ENCODE results near the gene RNF20. TPM values are rescaled to one million over a fixed set of nuclear protein-coding genes. Genes with fewer than 3 reads are reported as not detected.

RNF20 gene
- total RNA-seq, 4 donors from 2014 or later, result 9.0 to 21.0 (median 13.9) TPM

DNA sequence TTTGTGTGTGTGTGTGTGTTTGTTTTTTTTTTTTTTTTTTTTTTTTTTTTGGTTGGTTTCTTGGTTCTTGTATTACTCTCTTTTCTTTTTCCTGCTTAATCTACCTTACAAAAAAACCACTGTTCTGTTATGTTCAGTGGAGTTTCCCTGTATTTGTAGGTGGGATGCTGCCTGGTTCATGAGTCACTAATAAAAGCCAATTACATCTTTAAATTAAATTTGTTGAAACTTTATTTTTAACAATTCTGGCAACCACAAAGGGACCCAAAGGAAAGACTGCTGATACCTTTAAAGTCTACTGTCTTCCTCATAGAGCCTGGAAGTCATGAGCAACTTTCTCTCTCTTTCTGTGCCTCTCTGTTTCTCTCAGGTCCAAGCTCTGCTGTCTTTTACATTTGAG lies 29.5 kb upstream of the RNF20 start:
- in situ Hi-C loops (cut with MboI; ENCODE audit: low pct_ligation_motif_present in 1 of 4, low pct_unique_long_range_greater_than_20kb in 1 of 4, low sequenced_read_pairs in 3 of 4), result no loop called here
- Histone ChIP-seq H3K9me3 (no peaks in the 10 kb centered on the region), H3K4me1 (no peaks in the 10 kb centered on the region), H3K27me3 (no peaks in the 10 kb centered on the region), H3K36me3 (no peaks in the 10 kb centered on the region), H3K27ac (no peak overlapping the region), H3K4me3 (no peak overlapping the region)
- TF ChIP-seq, protein P1, sequence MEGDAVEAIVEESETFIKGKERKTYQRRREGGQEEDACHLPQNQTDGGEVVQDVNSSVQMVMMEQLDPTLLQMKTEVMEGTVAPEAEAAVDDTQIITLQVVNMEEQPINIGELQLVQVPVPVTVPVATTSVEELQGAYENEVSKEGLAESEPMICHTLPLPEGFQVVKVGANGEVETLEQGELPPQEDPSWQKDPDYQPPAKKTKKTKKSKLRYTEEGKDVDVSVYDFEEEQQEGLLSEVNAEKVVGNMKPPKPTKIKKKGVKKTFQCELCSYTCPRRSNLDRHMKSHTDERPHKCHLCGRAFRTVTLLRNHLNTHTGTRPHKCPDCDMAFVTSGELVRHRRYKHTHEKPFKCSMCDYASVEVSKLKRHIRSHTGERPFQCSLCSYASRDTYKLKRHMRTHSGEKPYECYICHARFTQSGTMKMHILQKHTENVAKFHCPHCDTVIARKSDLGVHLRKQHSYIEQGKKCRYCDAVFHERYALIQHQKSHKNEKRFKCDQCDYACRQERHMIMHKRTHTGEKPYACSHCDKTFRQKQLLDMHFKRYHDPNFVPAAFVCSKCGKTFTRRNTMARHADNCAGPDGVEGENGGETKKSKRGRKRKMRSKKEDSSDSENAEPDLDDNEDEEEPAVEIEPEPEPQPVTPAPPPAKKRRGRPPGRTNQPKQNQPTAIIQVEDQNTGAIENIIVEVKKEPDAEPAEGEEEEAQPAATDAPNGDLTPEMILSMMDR (IDR thresholded peaks at IDR 0.05), result no peak
- no peak for TF ChIP-seq POLR2A (IDR thresholded peaks at IDR 0.05)
- TF ChIP-seq POLR2AphosphoS5 (IDR thresholded peaks at IDR 0.05), result no peak
- TF ChIP-seq EP300 (IDR thresholded peaks at IDR 0.05; ENCODE audit: low read depth), result no peak
- DNase-seq, result no peak
- intact Hi-C loops (cut with DNase I; ENCODE audit: low total_unique reads), result no loop called here

DNA sequence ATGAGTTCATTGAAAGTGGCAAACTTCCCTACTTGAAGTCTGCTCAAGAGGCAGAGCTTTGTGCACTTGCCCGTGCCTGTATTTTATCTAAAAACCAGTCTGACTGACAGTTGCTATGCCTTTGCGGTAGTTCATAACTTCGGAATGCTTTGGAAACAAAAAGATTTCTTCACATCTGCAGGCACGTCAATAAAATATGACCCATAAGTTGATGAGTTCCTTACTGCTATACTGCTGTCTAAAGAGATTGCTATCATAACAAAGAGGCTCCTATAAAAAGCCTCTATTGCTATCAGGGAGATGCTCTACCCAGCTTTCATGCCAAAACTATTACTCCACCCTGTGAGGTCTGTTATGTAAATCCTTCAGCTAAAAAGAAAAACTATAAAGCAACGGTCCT lies 25.4 kb upstream of the RNF20 start:
- 57 to 66% methylated on average over 4 to 5 of the region's 5 CpGs for WGBS, 2 donors (ENCODE audit: low coverage in 1 of 2)

DNA sequence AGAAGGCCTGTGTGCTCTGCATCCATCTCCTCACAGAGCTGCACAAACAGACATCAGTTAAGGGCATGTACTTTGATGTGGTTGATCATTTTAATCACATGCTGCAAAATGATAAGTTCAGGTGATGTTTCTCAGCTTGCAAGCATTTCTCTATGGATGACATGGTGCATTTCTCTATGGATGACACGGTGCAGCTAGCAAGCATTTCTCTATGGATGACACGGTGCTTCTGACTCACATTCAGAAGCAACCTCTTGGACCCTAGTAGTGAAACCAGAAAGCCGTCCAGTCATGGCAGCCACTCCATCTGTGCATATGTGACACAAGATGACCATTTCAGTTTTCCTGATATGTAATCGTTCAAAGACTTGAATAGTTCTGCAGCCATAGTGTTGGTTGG lies 24.1 kb upstream of the RNF20 start:
- no peak overlapping the region for H3K4me3 ChIP-seq
- H3K27me3 ChIP-seq, result no peaks in the 10 kb centered on the region
- WGBS, 2 donors (ENCODE audit: low coverage in 1 of 2), result 80 to 86% methylated on average over 2 to 4 of the region's 4 CpGs
- no peaks in the 10 kb centered on the region for H3K4me1 ChIP-seq
- no peak for DNase-seq
- H3K27ac ChIP-seq, result no peak overlapping the region
- TF ChIP-seq POLR2A (IDR thresholded peaks at IDR 0.05), result no peak
- TF ChIP-seq, protein P1 (IDR thresholded peaks at IDR 0.05), result no peak
- TF ChIP-seq EP300 (IDR thresholded peaks at IDR 0.05; ENCODE audit: low read depth), result no peak
- TF ChIP-seq POLR2AphosphoS5 (IDR thresholded peaks at IDR 0.05), result no peak
- intact Hi-C loops (cut with DNase I; ENCODE audit: low total_unique reads), result no loop called here
- H3K36me3 ChIP-seq, result no peaks in the 10 kb centered on the region
- in situ Hi-C loops (cut with MboI; ENCODE audit: low pct_ligation_motif_present in 1 of 4, low pct_unique_long_range_greater_than_20kb in 1 of 4, low sequenced_read_pairs in 3 of 4), result no loop called here
- no peaks in the 10 kb centered on the region for H3K9me3 ChIP-seq

More for the DNA sequence above, 25.4 kb upstream of the RNF20 start:
- H3K4me1 ChIP-seq, result no peaks in the 10 kb centered on the region
- H3K9me3 ChIP-seq, result no peaks in the 10 kb centered on the region
- no peaks in the 10 kb centered on the region for H3K27me3 ChIP-seq
- in situ Hi-C loops (cut with MboI; ENCODE audit: low pct_ligation_motif_present in 1 of 4, low pct_unique_long_range_greater_than_20kb in 1 of 4, low sequenced_read_pairs in 3 of 4), result no loop called here
- no peak overlapping the region for H3K4me3 ChIP-seq
- DNase-seq, result no peak
- TF ChIP-seq EP300 (IDR thresholded peaks at IDR 0.05; ENCODE audit: low read depth) (no peak), POLR2AphosphoS5 (IDR thresholded peaks at IDR 0.05) (no peak)
- no peaks in the 10 kb centered on the region for H3K36me3 ChIP-seq
- intact Hi-C loops (cut with DNase I; ENCODE audit: low total_unique reads), result no loop called here
- H3K27ac ChIP-seq, result no peak overlapping the region

DNA sequence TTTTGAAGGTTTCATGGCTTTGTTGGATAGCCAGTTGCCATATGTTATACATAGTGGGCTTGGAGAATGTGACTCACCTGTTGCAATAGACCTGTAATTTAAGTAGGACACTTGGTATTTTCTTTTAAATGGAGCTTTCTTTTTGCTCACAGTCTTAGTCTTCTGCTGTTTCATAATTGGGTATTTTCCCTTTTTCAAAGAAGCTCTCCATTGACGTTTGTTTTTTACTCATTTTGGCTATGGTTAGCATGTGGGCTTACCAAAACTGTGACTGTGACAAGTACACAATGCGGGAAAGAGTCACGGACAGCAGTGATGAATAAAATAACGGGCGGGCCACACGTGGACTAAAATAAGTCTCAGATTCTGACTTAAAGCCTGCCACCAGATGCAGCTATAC lies 23.2 kb upstream of the RNF20 start:
- Histone ChIP-seq H3K9me3 (no peaks in the 10 kb centered on the region), H3K36me3 (no peaks in the 10 kb centered on the region), H3K4me1 (no peaks in the 10 kb centered on the region), H3K4me3 (no peak overlapping the region), H3K27ac (no peak overlapping the region), H3K27me3 (no peaks in the 10 kb centered on the region)
- DNase-seq, result no peak
- TF ChIP-seq EP300 (IDR thresholded peaks at IDR 0.05; ENCODE audit: low read depth), result no peak
- TF ChIP-seq POLR2AphosphoS5 (IDR thresholded peaks at IDR 0.05), result no peak
- TF ChIP-seq, protein P1 (IDR thresholded peaks at IDR 0.05), result no peak
- TF ChIP-seq POLR2A (IDR thresholded peaks at IDR 0.05), result no peak
- WGBS, 2 donors (ENCODE audit: low coverage in 1 of 2), result 79 to 87% methylated on average over 3 to 6 of the region's 6 CpGs
- intact Hi-C loops (cut with DNase I; ENCODE audit: low total_unique reads) (no loop called here), in situ Hi-C loops (cut with MboI; ENCODE audit: low pct_ligation_motif_present in 1 of 4, low pct_unique_long_range_greater_than_20kb in 1 of 4, low sequenced_read_pairs in 3 of 4) (no loop called here)

DNA sequence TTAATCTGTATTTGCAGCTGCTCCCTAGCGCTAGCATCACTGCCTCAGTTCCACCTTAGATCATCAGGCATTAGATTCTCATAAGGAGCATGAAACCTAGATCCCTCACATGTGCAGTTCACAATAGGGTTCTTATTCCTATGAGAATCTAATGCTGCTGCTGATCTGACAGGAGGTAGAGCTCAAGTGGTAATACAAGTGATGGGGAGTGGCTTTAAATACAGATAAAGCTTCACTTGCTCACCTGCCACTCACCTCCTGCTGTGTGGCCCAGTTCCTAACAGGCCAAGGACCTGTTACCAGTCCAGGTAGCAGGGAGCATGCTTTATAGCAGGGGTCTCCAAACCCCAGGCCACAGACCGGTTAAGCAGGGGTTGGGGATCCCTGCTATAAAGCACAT lies 22.6 kb upstream of the RNF20 start:
- TF ChIP-seq POLR2A (IDR thresholded peaks at IDR 0.05) (no peak), POLR2AphosphoS5 (IDR thresholded peaks at IDR 0.05) (no peak), EP300 (IDR thresholded peaks at IDR 0.05; ENCODE audit: low read depth) (no peak)
- TF ChIP-seq, protein P1 (IDR thresholded peaks at IDR 0.05), result no peak
- Histone ChIP-seq H3K36me3 (no peaks in the 10 kb centered on the region), H3K9me3 (no peaks in the 10 kb centered on the region), H3K4me1 (no peaks in the 10 kb centered on the region), H3K4me3 (no peak overlapping the region), H3K27ac (no peak overlapping the region), H3K27me3 (no peaks in the 10 kb centered on the region)
- 83% methylated on average over 2 of the region's 2 CpGs; no CpG with 5 or more reads in 1 of the 2 donors for WGBS, 2 donors (ENCODE audit: low coverage in 1 of 2)
- intact Hi-C loops (cut with DNase I; ENCODE audit: low total_unique reads) (no loop called here), in situ Hi-C loops (cut with MboI; ENCODE audit: low pct_ligation_motif_present in 1 of 4, low pct_unique_long_range_greater_than_20kb in 1 of 4, low sequenced_read_pairs in 3 of 4) (no loop called here)
- no peak for DNase-seq
